Esophagus (tissue), 2 donors: ENCODE data around the gene TAC3. TPM values are rescaled to one million over a fixed set of nuclear protein-coding genes. Genes with fewer than 3 reads are reported as not detected.
A peak's percentile ranks its signal among the peaks of the same experiment; 100 is the strongest.

Experiments
- H3K27ac ChIP-seq, 2 donors: one replicate each; pipeline ENCODE4 v1.5.1; 2013; ENCODE audit warnings: low read depth in 2 of 2, mild to moderate bottlenecking in 2 of 2, inconsistent platforms in 1 of 2, low read length in 1 of 2, moderate library complexity in 1 of 2
- H3K27me3 ChIP-seq, 2 donors: one replicate each; pipeline ENCODE4 v1.6.1; 2013; ENCODE audit warnings: low read length in 2 of 2, control low read depth in 1 of 2, mild to moderate bottlenecking in 1 of 2; ENCODE audit not compliant: insufficient read depth in 2 of 2, control insufficient read depth in 1 of 2
- H3K36me3 ChIP-seq, 2 donors: one replicate each; pipeline ENCODE4 v1.6.1; 2013; ENCODE audit warnings: low read length in 1 of 2; ENCODE audit not compliant: control insufficient read depth in 2 of 2, insufficient read depth in 2 of 2
- H3K4me1 ChIP-seq, 2 donors: one replicate each; pipeline ENCODE4 v1.6.1; 2013; ENCODE audit warnings: low read length in 1 of 2; ENCODE audit not compliant: control insufficient read depth in 2 of 2, insufficient read depth in 2 of 2
- H3K4me3 ChIP-seq, 2 donors: one replicate each; pipeline ENCODE4 v1.5.1; 2013; ENCODE audit warnings: low read length in 2 of 2, mild to moderate bottlenecking in 2 of 2, low read depth in 1 of 2, moderate library complexity in 1 of 2
- H3K9me3 ChIP-seq, 2 donors: one replicate each; pipeline ENCODE4 v1.6.1; 2013; ENCODE audit warnings: mild to moderate bottlenecking in 2 of 2, low read depth in 1 of 2, low read length in 1 of 2, moderate library complexity in 1 of 2; ENCODE audit not compliant: control insufficient read depth in 2 of 2, insufficient read depth in 1 of 2
- WGBS, 2 donors: extraction: QIAGEN DNeasy Blood & Tissue Kit; methylation state at CpG; one replicate each; pipeline ENCODE4 v1.1.7; 2013; 5-methylcytosine and 5-hydroxymethylcytosine counted together
- polyA plus RNA-seq, 2 donors: library from polyadenylated mRNA; stranded (reverse); fragments of 200-250 nt; gene quantifications; one replicate each; pipeline ENCODE4 v1.2.3, GENCODE V29; 2013
- donor health status: healthy with polysubstance abuse.
- donor health status: Bipolar disorder and iron deficiency.

TAC3 gene
- polyA plus RNA-seq, 2 donors, result 0.16 TPM; not detected in 1

GRCh38 chr12:57008178-57008577, 8.2 kb downstream of the TAC3 start:
- Histone ChIP-seq H3K27ac (no peak overlapping the region), H3K4me1 (peaks cover 0 to 5% of the 10 kb centered on the region in 2 donors), H3K4me3 (no peak overlapping the region), H3K36me3 (peaks cover 7 to 16% of the 10 kb centered on the region in 2 donors), H3K27me3 (no peaks in the 10 kb centered on the region), H3K9me3 (no peaks in the 10 kb centered on the region)

GRCh38 chr12:57006809-57007475, 9.4 kb downstream of the TAC3 start:
- Histone ChIP-seq H3K36me3 (peaks cover 16 to 22% of the 10 kb centered on the region in 2 donors), H3K27me3 (no peaks in the 10 kb centered on the region), H3K9me3 (no peaks in the 10 kb centered on the region), H3K4me1 (peaks cover 0 to 5% of the 10 kb centered on the region in 2 donors), H3K27ac (peak overlapping the region in 1 of 2 donors; percentile 45), H3K4me3 (peak overlapping the region; percentile 43 to 70)
- 54 to 55% methylated on average over 10 of the region's 10 CpGs for WGBS, 2 donors

- Histone ChIP-seq H3K36me3 (peaks cover 16 to 22% of the 10 kb centered on the region in 2 donors), H3K9me3 (no peaks in the 10 kb centered on the region), H3K27me3 (no peaks in the 10 kb centered on the region), H3K4me1 (peaks cover 0 to 5% of the 10 kb centered on the region in 2 donors), H3K4me3 (peak within 1 kb of the TSS; percentile 70 to 84), H3K27ac (peak within 1 kb of the TSS; percentile 74 to 76)
- WGBS, 2 donors, result 0% methylated on average over 53 to 94 of the region's 94 CpGs
These were observed 10.1 kb downstream of the TAC3 start, which contains the start of gene ZBTB39 for GRCh38 chr12:57005980-57006808. Gene ZBTB39 (minus strand): TSS chr12:57006546. CDS start chr12:57004917, 1,629 bp downstream.

GRCh38 chr12:57004651-57005050, 11.7 kb downstream of the TAC3 start:
- Histone ChIP-seq H3K4me3 (no peak overlapping the region), H3K9me3 (no peaks in the 10 kb centered on the region), H3K36me3 (peaks cover 16 to 22% of the 10 kb centered on the region in 2 donors), H3K27me3 (no peaks in the 10 kb centered on the region), H3K27ac (no peak overlapping the region), H3K4me1 (peaks cover 0 to 5% of the 10 kb centered on the region in 2 donors)
- 82 to 84% methylated on average over 6 of the region's 6 CpGs for WGBS, 2 donors

GRCh38 chr12:57003395-57003794, 12.9 kb downstream of the TAC3 start:
- WGBS, 2 donors, result 92 to 94% methylated on average over 13 of the region's 13 CpGs
- H3K27ac ChIP-seq, result no peak overlapping the region
- H3K9me3 ChIP-seq, result no peaks in the 10 kb centered on the region
- no peaks in the 10 kb centered on the region for H3K27me3 ChIP-seq
- H3K4me3 ChIP-seq, result no peak overlapping the region
- peaks cover 16 to 22% of the 10 kb centered on the region in 2 donors for H3K36me3 ChIP-seq
- peaks cover 0 to 5% of the 10 kb centered on the region in 2 donors for H3K4me1 ChIP-seq

GRCh38 chr12:57001448-57001906, 14.9 kb downstream of the TAC3 start:
- 27 to 35% methylated on average over 13 of the region's 13 CpGs for WGBS, 2 donors
- peak overlapping the region in 1 of 2 donors; percentile 15 for H3K27ac ChIP-seq
- no peaks in the 10 kb centered on the region for H3K4me1 ChIP-seq
- H3K36me3 ChIP-seq, result peaks cover 16 to 24% of the 10 kb centered on the region in 2 donors
- H3K9me3 ChIP-seq, result no peaks in the 10 kb centered on the region
- H3K27me3 ChIP-seq, result no peaks in the 10 kb centered on the region
- no peak overlapping the region for H3K4me3 ChIP-seq

- WGBS, 2 donors, result 64 to 77% methylated on average over 1 of the region's 1 CpG
- no peaks in the 10 kb centered on the region for H3K9me3 ChIP-seq
- H3K36me3 ChIP-seq, result peaks cover 16 to 28% of the 10 kb centered on the region in 2 donors
These were observed 15.9 kb downstream of the TAC3 start for GRCh38 chr12:57000393-57000792.

GRCh38 chr12:56999456-56999855, 16.9 kb downstream of the TAC3 start:
- Histone ChIP-seq H3K4me1 (no peaks in the 10 kb centered on the region), H3K36me3 (peaks cover 16 to 26% of the 10 kb centered on the region in 2 donors), H3K27me3 (no peaks in the 10 kb centered on the region), H3K27ac (no peak overlapping the region), H3K4me3 (no peak overlapping the region), H3K9me3 (no peaks in the 10 kb centered on the region)
- 65 to 71% methylated on average over 4 of the region's 4 CpGs for WGBS, 2 donors

More at GRCh38 chr12:57000393-57000792, 15.9 kb downstream of the TAC3 start:
- H3K4me1 ChIP-seq, result no peaks in the 10 kb centered on the region
- no peak overlapping the region for H3K27ac ChIP-seq
- no peak overlapping the region for H3K4me3 ChIP-seq
- H3K27me3 ChIP-seq, result no peaks in the 10 kb centered on the region

- H3K27ac ChIP-seq, result no peak overlapping the region
- no peaks in the 10 kb centered on the region for H3K4me1 ChIP-seq
- H3K9me3 ChIP-seq, result no peaks in the 10 kb centered on the region
- peaks cover 15 to 21% of the 10 kb centered on the region in 2 donors for H3K36me3 ChIP-seq
- H3K4me3 ChIP-seq, result no peak overlapping the region
- 56 to 60% methylated on average over 4 of the region's 4 CpGs for WGBS, 2 donors
- H3K27me3 ChIP-seq, result no peaks in the 10 kb centered on the region
These were observed 17.3 kb downstream of the TAC3 start for GRCh38 chr12:56998981-56999380.
